UCSD-AML1 (cell line): ENCODE data around the gene MYL10.
"Not testable (repeated sequence)": the region's sequence is repeated elsewhere in the genome, so short reads cannot be mapped to it uniquely, and the experiment has no call there.

Source experiments
- DNase-seq: peaks from one replicate; lab custom pipeline; 2025; ENCODE audit not compliant: unreplicated experiment; lab: John Stamatoyannopoulos, UW

MYL10 gene

GRCh38 chr7:101657171-101657570 lies 28.1 kb upstream of the MYL10 start:
- DNase-seq = no peak

GRCh38 chr7:101651112-101651511 lies 22.0 kb upstream of the MYL10 start:
- no peak for DNase-seq

GRCh38 chr7:101650579-101651081 lies 21.5 kb upstream of the MYL10 start:
- DNase-seq = no peak

- DNase-seq = not testable (repeated sequence)
These were observed 18.8 kb upstream of the MYL10 start for GRCh38 chr7:101647876-101648275.

GRCh38 chr7:101645951-101646350 lies 16.9 kb upstream of the MYL10 start:
- DNase-seq = no peak

- DNase-seq = no peak
These were observed 15.8 kb upstream of the MYL10 start for GRCh38 chr7:101644879-101645278.

GRCh38 chr7:101639127-101639526 lies 10.0 kb upstream of the MYL10 start:
- not testable (repeated sequence) for DNase-seq

- DNase-seq = no peak
These were observed 7.9 kb upstream of the MYL10 start for GRCh38 chr7:101636822-101637623.

GRCh38 chr7:101635484-101635883 lies 6.4 kb upstream of the MYL10 start:
- no peak for DNase-seq

GRCh38 chr7:101634196-101634717 lies 5.2 kb upstream of the MYL10 start:
- DNase-seq = no peak

GRCh38 chr7:101633511-101633910 lies 4.4 kb upstream of the MYL10 start:
- DNase-seq = no peak

- no peak for DNase-seq
These were observed 3.5 kb upstream of the MYL10 start for GRCh38 chr7:101632641-101633040.

GRCh38 chr7:101631224-101631714 lies 2.2 kb upstream of the MYL10 start:
- no peak for DNase-seq

- DNase-seq = peak; percentile 33
These were observed 1.5 kb upstream of the MYL10 start for GRCh38 chr7:101630591-101630990.

GRCh38 chr7:101628522-101628921 lies 574 bp downstream of the MYL10 start:
- DNase-seq = no peak

- DNase-seq = no peak
These were observed 2.3 kb downstream of the MYL10 start for GRCh38 chr7:101626758-101627157.

- DNase-seq = no peak
These were observed 2.9 kb downstream of the MYL10 start for GRCh38 chr7:101626069-101626671.

GRCh38 chr7:101625031-101625791 lies 3.9 kb downstream of the MYL10 start:
- DNase-seq = no peak

- no peak for DNase-seq
These were observed 4.7 kb downstream of the MYL10 start for GRCh38 chr7:101624246-101625001.

GRCh38 chr7:101622609-101623173 lies 6.4 kb downstream of the MYL10 start:
- DNase-seq = no peak
